GM23338 (cell line): ENCODE results near the gene PLAGL1. TPM values are rescaled to one million over a fixed set of nuclear protein-coding genes. Genes with fewer than 3 reads are reported as not detected.

Experiments
- ATAC-seq: fragments of 200-7000 bp; cut with Tn5 transposase; 3 replicates; pipeline ENCODE4 v1.9.1; 2020
- DNase-seq: peaks from one replicate; pipeline ENCODE4 v3.0.0-alpha.2; 2015; ENCODE audit warnings: low spot score
- H2AFZ ChIP-seq: fragments of 200-600 bp; sonication (generic); 2 replicates; pipeline ENCODE4 v1.8.0; 2016; ENCODE audit warnings: antibody characterized with exemption, mild to moderate bottlenecking, moderate library complexity
- H3F3A ChIP-seq: fragments of 200-600 bp; sonication (generic); replicated peaks from 2 replicates; pipeline ENCODE4 v1.8.0; 2017; ENCODE audit warnings: antibody characterized with exemption, mixed run types, low read depth
- H3K27ac ChIP-seq: fragments of 200-600 bp; sonication (generic); 2 replicates; pipeline ENCODE4 v1.6.1; 2016; ENCODE audit warnings: low read depth
- H3K27me3 ChIP-seq: fragments of 200-600 bp; sonication (generic); 2 replicates; pipeline ENCODE4 v1.8.0; 2016; ENCODE audit warnings: mild to moderate bottlenecking, mixed run types, moderate library complexity; ENCODE audit not compliant: insufficient read depth
- H3K36me3 ChIP-seq: fragments of 200-600 bp; sonication (generic); 2 replicates; pipeline ENCODE4 v1.8.0; 2016; ENCODE audit warnings: mild to moderate bottlenecking; ENCODE audit not compliant: insufficient read depth
- H3K4me1 ChIP-seq: fragments of 200-600 bp; sonication (generic); 2 replicates; pipeline ENCODE4 v1.8.0; 2016; ENCODE audit warnings: mild to moderate bottlenecking, moderate library complexity; ENCODE audit not compliant: insufficient read depth
- H3K4me2 ChIP-seq: fragments of 200-600 bp; sonication (generic); 2 replicates; pipeline ENCODE4 v1.7.1; 2017; ENCODE audit warnings: mixed run types
- H3K4me3 ChIP-seq: fragments of 200-600 bp; sonication (generic); 2 replicates; pipeline ENCODE4 v1.6.1; 2016; ENCODE audit warnings: mixed run types
- H3K79me2 ChIP-seq: fragments of 200-600 bp; sonication (generic); replicated peaks from 2 replicates; pipeline ENCODE4 v1.8.0; 2017; ENCODE audit warnings: mild to moderate bottlenecking; ENCODE audit not compliant: insufficient read depth
- H3K9me2 ChIP-seq: fragments of 200-600 bp; sonication (generic); 2 replicates; pipeline ENCODE4 v1.8.0; 2017; ENCODE audit not compliant: insufficient read depth
- H4K20me1 ChIP-seq: fragments of 200-600 bp; sonication (generic); replicated peaks from 2 replicates; pipeline ENCODE4 v1.8.0; 2017; ENCODE audit warnings: mild to moderate bottlenecking; ENCODE audit not compliant: insufficient read depth
- H3K27ac Mint-ChIP-seq: 2 replicates; pipeline ENCODE4 v1.8.0; 2020; ENCODE audit warnings: inconsistent platforms, mild to moderate bottlenecking, moderate library complexity, mixed read lengths
- H3K27me3 Mint-ChIP-seq: 3 replicates; pipeline ENCODE4 v1.8.0; 2022; ENCODE audit warnings: low read depth, mild to moderate bottlenecking, moderate library complexity, mixed read lengths, inconsistent platforms; ENCODE audit not compliant: insufficient read depth, poor library complexity
- H3K36me3 Mint-ChIP-seq: 3 replicates; pipeline ENCODE4 v1.8.0; 2021; ENCODE audit warnings: low read depth, mild to moderate bottlenecking, inconsistent platforms, moderate library complexity, mixed read lengths
- H3K4me1 Mint-ChIP-seq: 3 replicates; pipeline ENCODE4 v1.8.0; 2020; ENCODE audit warnings: mild to moderate bottlenecking, inconsistent platforms, mixed read lengths
- H3K4me3 Mint-ChIP-seq: 3 replicates; pipeline ENCODE4 v1.8.0; 2021; ENCODE audit warnings: moderate library complexity, mild to moderate bottlenecking, inconsistent platforms, mixed read lengths
- H3K9me3 Mint-ChIP-seq: 3 replicates; pipeline ENCODE4 v1.8.0; 2020; ENCODE audit warnings: moderate library complexity, mild to moderate bottlenecking, inconsistent platforms, mixed read lengths
- CREB1 ChIP-seq: fragments of 250-450 bp; sonication (Bioruptor Pico); IDR thresholded peaks from 2 replicates; pipeline ENCODE4 v1.5.0; 2020; ENCODE audit warnings: low read depth, mild to moderate bottlenecking, moderate library complexity
- EZH2 ChIP-seq: fragments of 200-600 bp; sonication (generic); IDR thresholded peaks from one replicate; pipeline ENCODE4 v1.8.0; 2017; ENCODE audit warnings: antibody characterized with exemption, mild to moderate bottlenecking, low read depth; ENCODE audit not compliant: unreplicated experiment
- EZH2phosphoT487 ChIP-seq: fragments of 200-600 bp; sonication (generic); IDR thresholded peaks from one replicate; pipeline ENCODE4 v1.8.1; 2018; ENCODE audit warnings: antibody characterized with exemption; ENCODE audit not compliant: unreplicated experiment
- POLR2AphosphoS5 ChIP-seq: IDR thresholded peaks from 2 replicates; pipeline ENCODE4 v1.6.1; 2016; ENCODE audit warnings: antibody characterized with exemption, low read depth
- REST ChIP-seq: IDR thresholded peaks from one replicate; pipeline ENCODE4 v1.6.1; 2018; ENCODE audit warnings: antibody characterized with exemption; ENCODE audit not compliant: unreplicated experiment
- STAT1 ChIP-seq: IDR thresholded peaks from one replicate; pipeline ENCODE4 v1.6.1; 2016; ENCODE audit warnings: antibody characterized with exemption; ENCODE audit not compliant: unreplicated experiment
- ZNF331 ChIP-seq: fragments of 250-450 bp; sonication (Bioruptor Pico); IDR thresholded peaks from 2 replicates; pipeline ENCODE4 v1.5.0; 2020; ENCODE audit warnings: low read depth, mild to moderate bottlenecking, moderate library complexity
- ZNF462 ChIP-seq: fragments of 250-450 bp; sonication (Bioruptor Pico); IDR thresholded peaks from 2 replicates; pipeline ENCODE4 v1.5.0; 2020; ENCODE audit warnings: mild to moderate bottlenecking, moderate library complexity
- polyA plus RNA-seq: library from polyadenylated mRNA; unstranded; fragments of >200 nt; fragmentation: Nextera tagmentation; extraction: Ambion mirVana; gene quantifications from 2 replicates; pipeline ENCODE4 v1.2.1, GENCODE V29; 2016
- total RNA-seq: library from RNA; depleted of rRNA; stranded (reverse); fragments of >200 nt; shearing (Covaris generic); gene quantifications from 2 replicates; pipeline ENCODE4 v1.2.3, GENCODE V29; 2014
- TF ChIP-seq, protein P1 (sequence below), 2 experiments: fragments of 200-600 bp in 1 of 2; sonication (generic) in 1 of 2; conservative IDR thresholded peaks; 2 replicates each; pipeline versions ENCODE4 v1.5.1 to v1.6.1; 2016 to 2017; ENCODE audit warnings: antibody characterized with exemption in 2 of 2, low read depth in 2 of 2, mild to moderate bottlenecking in 2 of 2, moderate library complexity in 1 of 2
- TF ChIP-seq, protein P2 (sequence below): IDR thresholded peaks from 2 replicates; pipeline ENCODE4 v1.6.1; 2016; ENCODE audit warnings: antibody characterized with exemption

PLAGL1 gene
- total and polyA plus RNA-seq, 2 experiments from 2014 or later: 0.90 to 1.7 TPM

GRCh38 chr6:143967706-143968376, 40.2 kb downstream of the PLAGL1 start (continued):
- TF ChIP-seq REST: no peak
- TF ChIP-seq EZH2: no peak
- TF ChIP-seq STAT1: no peak
- TF ChIP-seq ZNF331 (CRISPR knock-in tag): no peak
- TF ChIP-seq, protein P1, sequence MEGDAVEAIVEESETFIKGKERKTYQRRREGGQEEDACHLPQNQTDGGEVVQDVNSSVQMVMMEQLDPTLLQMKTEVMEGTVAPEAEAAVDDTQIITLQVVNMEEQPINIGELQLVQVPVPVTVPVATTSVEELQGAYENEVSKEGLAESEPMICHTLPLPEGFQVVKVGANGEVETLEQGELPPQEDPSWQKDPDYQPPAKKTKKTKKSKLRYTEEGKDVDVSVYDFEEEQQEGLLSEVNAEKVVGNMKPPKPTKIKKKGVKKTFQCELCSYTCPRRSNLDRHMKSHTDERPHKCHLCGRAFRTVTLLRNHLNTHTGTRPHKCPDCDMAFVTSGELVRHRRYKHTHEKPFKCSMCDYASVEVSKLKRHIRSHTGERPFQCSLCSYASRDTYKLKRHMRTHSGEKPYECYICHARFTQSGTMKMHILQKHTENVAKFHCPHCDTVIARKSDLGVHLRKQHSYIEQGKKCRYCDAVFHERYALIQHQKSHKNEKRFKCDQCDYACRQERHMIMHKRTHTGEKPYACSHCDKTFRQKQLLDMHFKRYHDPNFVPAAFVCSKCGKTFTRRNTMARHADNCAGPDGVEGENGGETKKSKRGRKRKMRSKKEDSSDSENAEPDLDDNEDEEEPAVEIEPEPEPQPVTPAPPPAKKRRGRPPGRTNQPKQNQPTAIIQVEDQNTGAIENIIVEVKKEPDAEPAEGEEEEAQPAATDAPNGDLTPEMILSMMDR (conservative IDR thresholded peaks at IDR 0.05; ENCODE audit: low read depth in 2 of 2): no peak

- H3K9me3 Mint-ChIP-seq: no peaks in the 10 kb centered on the region
- peaks cover 8% of the 10 kb centered on the region; the same call in 1 of the 2 replicates for H4K20me1 ChIP-seq
- TF ChIP-seq ZNF462 (CRISPR knock-in tag) (no peak), CREB1 (no peak), EZH2phosphoT487 (no peak), ZNF331 (CRISPR knock-in tag) (no peak), POLR2AphosphoS5 (no peak)
- TF ChIP-seq, protein P2, sequence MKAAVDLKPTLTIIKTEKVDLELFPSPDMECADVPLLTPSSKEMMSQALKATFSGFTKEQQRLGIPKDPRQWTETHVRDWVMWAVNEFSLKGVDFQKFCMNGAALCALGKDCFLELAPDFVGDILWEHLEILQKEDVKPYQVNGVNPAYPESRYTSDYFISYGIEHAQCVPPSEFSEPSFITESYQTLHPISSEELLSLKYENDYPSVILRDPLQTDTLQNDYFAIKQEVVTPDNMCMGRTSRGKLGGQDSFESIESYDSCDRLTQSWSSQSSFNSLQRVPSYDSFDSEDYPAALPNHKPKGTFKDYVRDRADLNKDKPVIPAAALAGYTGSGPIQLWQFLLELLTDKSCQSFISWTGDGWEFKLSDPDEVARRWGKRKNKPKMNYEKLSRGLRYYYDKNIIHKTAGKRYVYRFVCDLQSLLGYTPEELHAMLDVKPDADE: no peak
These were observed 41.7 kb downstream of the PLAGL1 start for GRCh38 chr6:143966312-143966711.

More at GRCh38 chr6:143966312-143966711, 41.7 kb downstream of the PLAGL1 start:
- Histone ChIP-seq H3K4me1 (peaks cover 57% of the 10 kb centered on the region), H3K27me3 (peaks cover 100% of the 10 kb centered on the region), H3K9me2 (no peaks in the 10 kb centered on the region), H3K79me2 (no peaks in the 10 kb centered on the region), H3K36me3 (no peaks in the 10 kb centered on the region), H3K27ac (no peak overlapping the region), H2AFZ (no peak overlapping the region), H3F3A (0 out of 2 replicates have a peak, but pooled peaks cover 5% of the 10 kb centered on the region), H3K4me2 (peak overlapping the region; percentile 33; the same call in 1 of the 2 replicates), H3K4me3 (no peak overlapping the region)
- H3K27me3 Mint-ChIP-seq: peaks cover 100% of the 10 kb centered on the region
- DNase-seq: no peak
- no peak for ATAC-seq
- no peaks in the 10 kb centered on the region for H3K36me3 Mint-ChIP-seq
- H3K27ac Mint-ChIP-seq: no peak overlapping the region
- H3K4me1 Mint-ChIP-seq: peaks cover 59% of the 10 kb centered on the region
- no peak overlapping the region; the same call in 2 of the 3 replicates for H3K4me3 Mint-ChIP-seq
